ENCODE measurements around the gene JUP. TPM values are rescaled to one million over a fixed set of nuclear protein-coding genes. Genes with fewer than 3 reads are reported as not detected.
A peak's percentile ranks its signal among the peaks of the same experiment; 100 is the strongest.

Gene JUP
- total RNA-seq, 3 donors from 2014 or later = 107 to 158 (median 121) TPM

GRCh38 chr17:41771389-41772206, 14.9 kb downstream of the JUP start:
- Histone ChIP-seq H3K36me3 (no peaks in the 10 kb centered on the region), H3K27ac (peak overlapping the region; percentile 89 to 91), H3K27me3 (no peaks in the 10 kb centered on the region), H3K4me3 (no peak overlapping the region), H3K9me3 (no peaks in the 10 kb centered on the region), H3K4me1 (peaks cover 24 to 40% of the 10 kb centered on the region in 2 donors)
- no peak for DNase-seq (ENCODE audit: low spot score in 2 of 2)
- intact Hi-C loops (cut with DNase I; ENCODE audit: low total_unique reads) = no loop called here
- no peak for TF ChIP-seq POLR2AphosphoS5 (IDR thresholded peaks at IDR 0.05)

- Histone ChIP-seq H3K27me3 (no peaks in the 10 kb centered on the region), H3K9me3 (no peaks in the 10 kb centered on the region), H3K4me3 (no peak overlapping the region), H3K4me1 (peaks cover 19 to 28% of the 10 kb centered on the region in 2 donors), H3K36me3 (no peaks in the 10 kb centered on the region), H3K27ac (peak overlapping the region; percentile 44 to 89)
- TF ChIP-seq POLR2A (IDR thresholded peaks at IDR 0.05) = no peak
- TF ChIP-seq CTCF (IDR thresholded peaks at IDR 0.05) = no peak
- no peak for TF ChIP-seq POLR2AphosphoS5 (IDR thresholded peaks at IDR 0.05)
- intact Hi-C loops (cut with DNase I; ENCODE audit: low total_unique reads) = no loop called here
- no peak for DNase-seq (ENCODE audit: low spot score in 2 of 2)
Measured at GRCh38 chr17:41769985-41770384, 16.5 kb downstream of the JUP start.

- H3K4me3 ChIP-seq = no peak overlapping the region
- no peaks in the 10 kb centered on the region for H3K36me3 ChIP-seq
- H3K27ac ChIP-seq = no peak overlapping the region
- peaks cover 19 to 25% of the 10 kb centered on the region in 2 donors for H3K4me1 ChIP-seq
- H3K9me3 ChIP-seq = no peaks in the 10 kb centered on the region
- no peak for DNase-seq (ENCODE audit: low spot score in 2 of 2)
- no peaks in the 10 kb centered on the region for H3K27me3 ChIP-seq
- intact Hi-C loops (cut with DNase I; ENCODE audit: low total_unique reads) = no loop called here
- no peak for TF ChIP-seq POLR2A (IDR thresholded peaks at IDR 0.05)
- TF ChIP-seq CTCF (IDR thresholded peaks at IDR 0.05) = no peak
- TF ChIP-seq POLR2AphosphoS5 (IDR thresholded peaks at IDR 0.05) = no peak
Measured at GRCh38 chr17:41769346-41769862, 17.1 kb downstream of the JUP start.

- Histone ChIP-seq H3K27me3 (no peaks in the 10 kb centered on the region), H3K4me3 (no peak overlapping the region), H3K9me3 (no peaks in the 10 kb centered on the region), H3K27ac (no peak overlapping the region), H3K4me1 (peaks cover 17 to 19% of the 10 kb centered on the region in 2 donors), H3K36me3 (no peaks in the 10 kb centered on the region)
- TF ChIP-seq POLR2AphosphoS5 (IDR thresholded peaks at IDR 0.05) (no peak), CTCF (IDR thresholded peaks at IDR 0.05) (no peak), POLR2A (IDR thresholded peaks at IDR 0.05) (no peak)
- no peak for DNase-seq (ENCODE audit: low spot score in 2 of 2)
- intact Hi-C loops (cut with DNase I; ENCODE audit: low total_unique reads) = no loop called here
Measured at GRCh38 chr17:41768682-41769288, 17.7 kb downstream of the JUP start.

GRCh38 chr17:41767324-41768042, 19.0 kb downstream of the JUP start:
- TF ChIP-seq CTCF (IDR thresholded peaks at IDR 0.05) (no peak), POLR2A (IDR thresholded peaks at IDR 0.05) (no peak)
- Histone ChIP-seq H3K4me3 (no peak overlapping the region), H3K36me3 (peaks cover 9% of the 10 kb centered on the region), H3K27ac (no peak overlapping the region), H3K27me3 (no peaks in the 10 kb centered on the region), H3K9me3 (no peaks in the 10 kb centered on the region), H3K4me1 (peaks cover 5 to 8% of the 10 kb centered on the region in 2 donors)
- no peak for DNase-seq (ENCODE audit: low spot score in 2 of 2)
- intact Hi-C loops (cut with DNase I; ENCODE audit: low total_unique reads) = no loop called here

Data from breast epithelium (tissue), 4 donors.